Right ventricle myocardium inferior (tissue), 1 donor: Measurements from ENCODE around the gene KPNA2. TPM values are rescaled to one million over a fixed set of nuclear protein-coding genes. Genes with fewer than 3 reads are reported as not detected.
"Not testable (repeated sequence)": the region's sequence is repeated elsewhere in the genome, so short reads cannot be mapped to it uniquely, and the experiment has no call there.

Experiments
- ATAC-seq: fragments of 200-7000 bp; cut with Tn5 transposase; one replicate; pipeline ENCODE4 v1.9.1; 2020; ENCODE audit warnings: mild to moderate bottlenecking, moderate library complexity
- DNase-seq: peaks from one replicate; pipeline ENCODE4 v3.0.0; 2021; ENCODE audit errors: missing footprints
- intact Hi-C: fragments of 100-400 bp; cut with DNase I; formaldehyde crosslinking; loops from one replicate; pipeline ENCODE4 v1.11.0; 2022
- total RNA-seq: library from RNA; stranded (reverse); fragmentation: NEBNext Ultra II Directional; extraction: Animal tissue kit (Norgen Biotek cat#: 25700); gene quantifications from one replicate; pipeline ENCODE4 v1.2.1, GENCODE V29; 2021
- donor health status: DM: no; HTN: yes; CAD: no; lungs with severe emphysema.

Gene KPNA2
- total RNA-seq, 1 donor from 2014 or later = 20.8 TPM

- intact Hi-C loops = no loop called here
- ATAC-seq = peak; percentile 17
- DNase-seq = no peak
These were observed 50.3 kb downstream of the KPNA2 start for GRCh38 chr17:68085771-68086381.

- intact Hi-C loops, DNase-seq, ATAC-seq: not testable (repeated sequence)
These were observed 51.1 kb downstream of the KPNA2 start for GRCh38 chr17:68086666-68087065.

DNA sequence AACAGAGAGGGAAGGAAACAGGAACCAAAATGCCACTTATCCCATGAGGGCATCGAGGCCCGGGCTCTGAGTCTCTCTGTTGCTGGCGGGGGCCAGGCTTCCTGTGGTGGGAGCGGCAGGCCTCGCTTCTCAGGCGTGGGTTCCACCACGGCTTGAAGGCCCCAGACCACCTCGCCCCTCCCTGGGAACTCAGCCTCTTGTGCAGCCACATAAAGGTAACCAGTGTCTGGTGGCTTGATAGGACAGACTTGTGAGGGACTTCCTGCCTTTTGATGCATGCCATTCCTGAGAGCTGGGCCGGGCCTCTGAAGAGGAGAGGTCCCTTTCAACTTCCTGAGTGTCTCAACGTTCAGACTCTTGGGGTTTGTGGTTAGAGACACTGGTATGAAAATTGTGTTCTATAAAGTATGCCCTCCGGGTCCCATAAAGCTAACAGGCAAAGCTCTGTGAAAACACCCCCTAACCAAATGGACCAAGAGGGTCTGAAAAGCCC, 51.6 kb downstream of the KPNA2 start:
- intact Hi-C loops, ATAC-seq, DNase-seq: not testable (repeated sequence)

DNA sequence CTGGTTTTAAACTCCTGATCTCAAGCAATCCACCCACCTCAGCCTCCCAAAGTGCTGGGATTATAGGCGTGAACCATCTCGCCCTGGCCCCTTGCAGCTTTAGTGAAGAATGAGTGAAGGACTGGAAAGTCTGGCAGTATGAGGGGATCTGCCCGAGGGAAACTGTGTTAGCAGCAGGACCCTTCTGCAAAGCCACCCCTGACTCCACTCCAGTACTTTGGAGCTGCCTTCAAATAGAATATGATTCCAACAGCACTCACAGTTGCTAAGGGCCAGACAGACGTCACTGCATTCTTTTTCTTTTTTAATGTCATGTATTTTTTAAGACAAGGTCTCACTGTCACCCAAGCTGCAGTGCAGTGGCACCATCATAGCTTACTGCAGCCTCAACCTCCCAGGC, 52.3 kb downstream of the KPNA2 start:
- DNase-seq (no peak), ATAC-seq (no peak)
- intact Hi-C loops = no loop called here

GRCh38 chr17:68089881-68090280, 54.3 kb downstream of the KPNA2 start:
- intact Hi-C loops = no loop called here
- ATAC-seq (peak; percentile 63), DNase-seq (no peak)

DNA sequence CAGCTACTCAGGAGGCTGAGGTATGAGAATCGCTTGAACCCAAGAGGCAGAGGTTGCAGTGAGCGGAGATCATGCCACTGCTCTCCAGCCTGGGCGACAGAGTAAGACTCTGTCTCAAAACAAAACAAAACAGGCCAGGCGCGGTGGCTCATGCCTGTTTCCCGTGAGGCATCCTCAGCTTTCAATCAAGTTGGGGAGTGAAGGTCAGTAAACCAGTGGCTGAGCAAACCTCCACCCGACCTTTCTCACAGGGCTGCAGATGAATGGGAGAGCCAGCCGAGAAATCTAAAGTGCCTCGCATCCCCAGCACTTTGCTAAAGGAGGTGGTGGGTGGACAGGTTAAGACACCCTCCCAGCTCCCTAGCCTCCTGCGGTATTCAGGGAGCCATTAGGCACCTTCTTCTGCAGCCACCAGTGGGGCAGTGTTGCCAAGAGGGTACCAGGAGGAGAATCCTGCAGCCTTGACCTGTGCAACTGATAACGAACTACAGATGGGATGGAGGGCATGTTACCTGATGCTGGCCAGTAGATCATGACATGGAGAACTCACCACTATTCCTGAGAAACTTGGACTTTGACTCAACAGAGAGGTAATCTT, 59.0 kb downstream of the KPNA2 start:
- ATAC-seq (no peak), DNase-seq (no peak)
- intact Hi-C loops = no loop called here

- intact Hi-C loops = no loop called here
- no peak for DNase-seq
- no peak for ATAC-seq
These were observed 59.8 kb downstream of the KPNA2 start for GRCh38 chr17:68095205-68095811.

DNA sequence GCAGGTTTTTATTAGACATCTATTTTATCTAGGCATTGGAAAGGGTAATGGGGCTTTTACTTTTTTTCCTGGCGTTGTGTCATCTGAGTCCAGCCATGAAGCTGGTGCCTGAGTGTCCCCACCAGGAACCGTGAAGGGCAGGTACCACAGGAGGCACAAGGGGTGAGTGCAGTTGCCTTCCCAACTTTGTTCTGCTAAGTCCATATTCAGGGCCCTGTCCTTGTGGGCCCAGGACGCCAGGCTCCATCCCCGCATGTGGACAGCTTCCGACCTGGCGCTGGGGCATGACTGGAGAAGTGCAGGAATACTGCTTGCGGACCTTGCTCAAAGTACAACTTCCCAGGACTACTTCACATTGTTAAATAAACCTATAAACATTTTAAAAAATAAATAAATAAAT, 60.6 kb downstream of the KPNA2 start:
- intact Hi-C loops = no loop called here
- ATAC-seq = no peak
- DNase-seq = no peak

Other genes with a start within 250 kb of the KPNA2 start
- gene BPTF, start 210.2 kb upstream of the KPNA2 start, total RNA-seq = 72.5 TPM
- gene C17orf58, start 39.3 kb upstream of the KPNA2 start, total RNA-seq = 8.3 TPM
- 89.8 TPM for gene AMZ2, start 212.3 kb downstream of the KPNA2 start, total RNA-seq